ENCODE measurements around the gene FAM174C. TPM values are rescaled to one million over a fixed set of nuclear protein-coding genes. Genes with fewer than 3 reads are reported as not detected.

The FAM174C gene
- total and polyA plus RNA-seq, 8 donors = 6.2 to 240 (median 78.1) TPM

- WGBS, 5 donors = 0 to 2% (median 1%) methylated on average over 10 to 26 of the region's 26 CpGs
- Histone ChIP-seq H3K9me3 (no peaks in the 10 kb centered on the region), H3K27ac (peak overlapping the region; percentile 80 to 100 (median 100)), H3K4me1 (peaks cover 56 to 71% (median 66%) of the 10 kb centered on the region in 4 donors), H3K36me3 (peaks cover 50 to 63% (median 57%) of the 10 kb centered on the region in 4 donors), H3K4me3 (peak overlapping the region; percentile 68 to 94 (median 84)), H3K27me3 (no peaks in the 10 kb centered on the region)
- TF ChIP-seq EP300 (IDR thresholded peaks at IDR 0.05) (peak; percentile 50), CTCF (IDR thresholded peaks at IDR 0.05) (peak in 2 of 7 experiments; percentile 11 to 31), POLR2AphosphoS5 (IDR thresholded peaks at IDR 0.05) (peak; percentile 29 to 76 (median 70)), POLR2A (IDR thresholded peaks at IDR 0.05) (no peak)
- intact Hi-C loops (cut with DNase I; ENCODE audit: low total_unique reads) = no loop called here
- DNase-seq = peak; percentile 90 to 94
Observed at GRCh38 chr19:1252821-1253513, 22.4 kb upstream of the FAM174C start.

- Histone ChIP-seq H3K9me3 (no peaks in the 10 kb centered on the region), H3K27ac (peak overlapping the region; percentile 80 to 100 (median 100)), H3K4me3 (peak overlapping the region; percentile 68 to 94 (median 84)), H3K4me1 (peaks cover 59 to 75% (median 70%) of the 10 kb centered on the region in 4 donors), H3K36me3 (peaks cover 56 to 69% (median 61%) of the 10 kb centered on the region in 4 donors), H3K27me3 (no peaks in the 10 kb centered on the region)
- TF ChIP-seq POLR2A (IDR thresholded peaks at IDR 0.05) = no peak
- peak; percentile 5 to 58 (median 35) for TF ChIP-seq POLR2AphosphoS5 (IDR thresholded peaks at IDR 0.05)
- TF ChIP-seq CTCF (IDR thresholded peaks at IDR 0.05) = no peak
- no peak for DNase-seq
- WGBS, 5 donors = 27 to 35% (median 32%) methylated on average over 6 to 23 of the region's 23 CpGs
- intact Hi-C loops (cut with DNase I; ENCODE audit: low total_unique reads) = no loop called here
Observed at GRCh38 chr19:1253514-1254080, 21.7 kb upstream of the FAM174C start.

- Histone ChIP-seq H3K4me1 (peaks cover 64 to 80% (median 75%) of the 10 kb centered on the region in 4 donors), H3K9me3 (no peaks in the 10 kb centered on the region), H3K4me3 (peak overlapping the region; percentile 68 to 94 (median 84)), H3K36me3 (peaks cover 57 to 69% (median 61%) of the 10 kb centered on the region in 4 donors), H3K27ac (peak overlapping the region; percentile 80 to 100 (median 100)), H3K27me3 (no peaks in the 10 kb centered on the region)
- TF ChIP-seq POLR2AphosphoS5 (IDR thresholded peaks at IDR 0.05) (peak; percentile 13 to 27 (median 25)), CTCF (IDR thresholded peaks at IDR 0.05) (no peak)
- intact Hi-C loops (cut with DNase I; ENCODE audit: low total_unique reads) = no loop called here
- 64 to 75% (median 73%) methylated on average over 8 to 37 of the region's 37 CpGs for WGBS, 5 donors
- peak in 1 of 2 donors; percentile 47 for DNase-seq
Observed at GRCh38 chr19:1254081-1254527, 21.2 kb upstream of the FAM174C start.

GRCh38 chr19:1254530-1255185 is 20.7 kb upstream of the FAM174C start:
- 79 to 83% (median 80%) methylated on average over 19 to 20 of the region's 20 CpGs for WGBS, 5 donors
- DNase-seq = no peak
- H3K36me3 ChIP-seq = peaks cover 57 to 69% (median 61%) of the 10 kb centered on the region in 4 donors
- peaks cover 70 to 85% (median 80%) of the 10 kb centered on the region in 4 donors for H3K4me1 ChIP-seq
- H3K4me3 ChIP-seq = peak overlapping the region in 3 of 4 donors; percentile 68 to 94 (median 85)
- TF ChIP-seq CTCF (IDR thresholded peaks at IDR 0.05) (no peak), EP300 (IDR thresholded peaks at IDR 0.05) (no peak), POLR2AphosphoS5 (IDR thresholded peaks at IDR 0.05) (peak in 2 of 3 donors; percentile 3 to 5)
- no peaks in the 10 kb centered on the region for H3K27me3 ChIP-seq
- intact Hi-C loops (cut with DNase I; ENCODE audit: low total_unique reads) = no loop called here
- H3K27ac ChIP-seq = peak overlapping the region; percentile 80 to 100 (median 100)
- no peaks in the 10 kb centered on the region for H3K9me3 ChIP-seq
